Neural cell (in vitro differentiated cells): Measurements from ENCODE around the gene C1orf210. TPM values are rescaled to one million over a fixed set of nuclear protein-coding genes. Genes with fewer than 3 reads are reported as not detected.

ENCODE experiments used
- H2AFZ ChIP-seq: fragments of 200-600, 300-800 bp; sonication (generic), shearing (Covaris generic); 2 replicates; pipeline ENCODE4 v1.6.0; 2014; ENCODE audit warnings: low read depth, mild to moderate bottlenecking, antibody characterized with exemption, low read length, moderate library complexity
- H3F3A ChIP-seq: fragments of 200-600 bp; shearing (Covaris generic); 2 replicates; pipeline ENCODE4 v1.6.1; 2016; ENCODE audit warnings: mild to moderate bottlenecking, moderate library complexity, mixed read lengths, antibody characterized with exemption, low read length; ENCODE audit not compliant: insufficient read depth, poor library complexity, severe bottlenecking
- H3K27ac ChIP-seq: fragments of 200-600, 300-800 bp; sonication (generic), shearing (Covaris generic); 2 replicates; pipeline ENCODE4 v1.5.1; 2014; ENCODE audit warnings: mild to moderate bottlenecking, low read length, moderate library complexity
- H3K27me3 ChIP-seq: fragments of 300-800, 200-600 bp; sonication (generic), shearing (Covaris generic); 2 replicates; pipeline ENCODE4 v1.6.0; 2014; ENCODE audit warnings: mild to moderate bottlenecking, low read depth, low read length, moderate library complexity; ENCODE audit not compliant: insufficient read depth
- H3K36me3 ChIP-seq: fragments of 300-800, 200-600 bp; sonication (generic), shearing (Covaris generic); 2 replicates; pipeline ENCODE4 v1.5.1; 2014; ENCODE audit warnings: mild to moderate bottlenecking, antibody characterized with exemption, low read length, moderate library complexity; ENCODE audit not compliant: insufficient read depth
- H3K4me2 ChIP-seq: fragments of 300-800, 200-600 bp; sonication (generic), shearing (Covaris generic); 2 replicates; pipeline ENCODE4 v1.6.0; 2014; ENCODE audit warnings: mild to moderate bottlenecking, low read length
- H3K4me3 ChIP-seq: fragments of 300-800, 200-600 bp; sonication (generic), shearing (Covaris generic); 2 replicates; pipeline ENCODE4 v1.5.1; 2014; ENCODE audit warnings: mild to moderate bottlenecking, low read length, moderate library complexity
- H3K79me2 ChIP-seq: fragments of 200-600 bp; shearing (Covaris generic); replicated peaks from 2 replicates; pipeline ENCODE4 v1.6.0; 2014; ENCODE audit warnings: mild to moderate bottlenecking, low read length, moderate library complexity; ENCODE audit not compliant: insufficient read depth
- H3K9ac ChIP-seq: fragments of 300-800, 200-600 bp; sonication (generic), shearing (Covaris generic); 2 replicates; pipeline ENCODE4 v1.6.1; 2016; ENCODE audit warnings: mild to moderate bottlenecking, low read length, mixed read lengths
- H3K9me2 ChIP-seq: fragments of 200-600 bp; shearing (Covaris generic); 2 replicates; pipeline ENCODE4 v1.6.1; 2016; ENCODE audit warnings: mild to moderate bottlenecking, low read length, mixed read lengths; ENCODE audit not compliant: insufficient read depth
- H3K9me3 ChIP-seq: fragments of 200-600, 300-800 bp; sonication (generic), shearing (Covaris generic); 2 replicates; pipeline ENCODE4 v1.6.1; 2016; ENCODE audit warnings: mild to moderate bottlenecking, mixed run types, low read length, moderate library complexity, mixed read lengths
- H4K20me1 ChIP-seq: fragments of 200-600 bp; shearing (Covaris generic); 2 replicates; pipeline ENCODE4 v1.6.1; 2016; ENCODE audit warnings: mild to moderate bottlenecking, mixed run types; ENCODE audit not compliant: insufficient read depth
- EP300 ChIP-seq: fragments of 450-650 bp; conservative IDR thresholded peaks from 2 replicates; pipeline ENCODE4 v1.6.1; 2014; ENCODE audit warnings: antibody characterized with exemption, mild to moderate bottlenecking, moderate library complexity; ENCODE audit not compliant: poor library complexity, severe bottlenecking
- EZH2 ChIP-seq: fragments of 200-600, 300-800 bp; shearing (Covaris generic), sonication (generic); IDR thresholded peaks from 2 replicates; pipeline ENCODE4 v1.6.1; 2014; ENCODE audit warnings: antibody characterized with exemption, low read length, borderline replicate concordance, mild to moderate bottlenecking; ENCODE audit not compliant: insufficient read depth, poor library complexity, severe bottlenecking
- MXI1 ChIP-seq: fragments of 450-650 bp; conservative IDR thresholded peaks from 2 replicates; pipeline ENCODE4 v1.6.1; 2014; ENCODE audit warnings: antibody characterized with exemption, mild to moderate bottlenecking; ENCODE audit not compliant: poor library complexity, severe bottlenecking
- POLR2AphosphoS5 ChIP-seq: IDR thresholded peaks from 2 replicates; pipeline ENCODE4 v1.6.1; 2012
- RAD21 ChIP-seq: fragments of 450-650 bp; conservative IDR thresholded peaks from 2 replicates; pipeline ENCODE4 v1.6.1; 2014; ENCODE audit warnings: antibody characterized with exemption, mild to moderate bottlenecking, moderate library complexity
- SMC3 ChIP-seq: fragments of 450-650 bp; conservative IDR thresholded peaks from 2 replicates; pipeline ENCODE4 v1.6.1; 2014; ENCODE audit warnings: antibody characterized with exemption, mild to moderate bottlenecking, moderate library complexity; ENCODE audit not compliant: poor library complexity
- TAF1 ChIP-seq: IDR thresholded peaks from 2 replicates; pipeline ENCODE4 v1.6.1; 2012; ENCODE audit warnings: low read depth
- polyA plus RNA-seq: library from polyadenylated mRNA; depleted of rRNA; stranded (reverse); fragments of >200 nt; gene quantifications from 2 replicates; pipeline ENCODE4 v1.2.3, GENCODE V29; 2014
- TF ChIP-seq, protein P1 (sequence below): IDR thresholded peaks from 2 replicates; pipeline ENCODE4 v1.6.1; 2012; ENCODE audit warnings: borderline replicate concordance
- TF ChIP-seq, protein P2 (sequence below): fragments of 450-650 bp; IDR thresholded peaks from 2 replicates; pipeline ENCODE4 v1.5.1; 2014; ENCODE audit warnings: antibody characterized with exemption, mild to moderate bottlenecking, moderate library complexity; ENCODE audit not compliant: poor library complexity, severe bottlenecking

C1orf210 gene
- polyA plus RNA-seq, 1 donor from 2014 or later, result not detected

DNA sequence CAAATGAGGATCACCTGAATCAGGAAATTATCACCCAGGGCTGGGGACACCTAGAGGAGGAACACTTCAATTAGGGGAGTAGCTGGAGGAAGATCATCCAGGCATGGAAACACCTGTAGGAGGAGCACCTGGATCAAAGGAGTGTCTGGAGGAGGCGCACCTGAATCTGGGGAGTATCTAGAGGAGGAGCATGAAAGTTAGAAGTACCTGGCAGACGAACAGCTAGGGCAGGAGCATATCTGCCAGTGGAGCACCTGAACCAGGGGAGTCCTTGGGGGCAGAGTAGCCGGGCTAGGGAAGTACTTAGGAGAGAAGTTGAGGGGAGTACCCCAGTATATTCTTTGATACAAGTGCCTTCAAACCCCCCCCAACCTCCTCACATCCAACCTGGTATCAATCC is 1.3 kb downstream of the C1orf210 start:
- H4K20me1 ChIP-seq, result no peaks in the 10 kb centered on the region
- no peaks in the 10 kb centered on the region for H3K9me3 ChIP-seq
- no peaks in the 10 kb centered on the region for H3K9me2 ChIP-seq
- H3K79me2 ChIP-seq, result no peaks in the 10 kb centered on the region
- no peak overlapping the region for H3K4me3 ChIP-seq
- H3K9ac ChIP-seq, result no peak overlapping the region
- no peak overlapping the region for H3K4me2 ChIP-seq
- no peaks in the 10 kb centered on the region for H3K36me3 ChIP-seq
- H3K27me3 ChIP-seq, result no peaks in the 10 kb centered on the region
- no peaks in the 10 kb centered on the region for H3F3A ChIP-seq
- no peak overlapping the region for H2AFZ ChIP-seq
- H3K27ac ChIP-seq, result no peak overlapping the region
- no peak for TF ChIP-seq EZH2
- no peak for TF ChIP-seq SMC3
- TF ChIP-seq EP300, result no peak
- TF ChIP-seq TAF1, result no peak
- no peak for TF ChIP-seq POLR2AphosphoS5
- TF ChIP-seq, protein P1, sequence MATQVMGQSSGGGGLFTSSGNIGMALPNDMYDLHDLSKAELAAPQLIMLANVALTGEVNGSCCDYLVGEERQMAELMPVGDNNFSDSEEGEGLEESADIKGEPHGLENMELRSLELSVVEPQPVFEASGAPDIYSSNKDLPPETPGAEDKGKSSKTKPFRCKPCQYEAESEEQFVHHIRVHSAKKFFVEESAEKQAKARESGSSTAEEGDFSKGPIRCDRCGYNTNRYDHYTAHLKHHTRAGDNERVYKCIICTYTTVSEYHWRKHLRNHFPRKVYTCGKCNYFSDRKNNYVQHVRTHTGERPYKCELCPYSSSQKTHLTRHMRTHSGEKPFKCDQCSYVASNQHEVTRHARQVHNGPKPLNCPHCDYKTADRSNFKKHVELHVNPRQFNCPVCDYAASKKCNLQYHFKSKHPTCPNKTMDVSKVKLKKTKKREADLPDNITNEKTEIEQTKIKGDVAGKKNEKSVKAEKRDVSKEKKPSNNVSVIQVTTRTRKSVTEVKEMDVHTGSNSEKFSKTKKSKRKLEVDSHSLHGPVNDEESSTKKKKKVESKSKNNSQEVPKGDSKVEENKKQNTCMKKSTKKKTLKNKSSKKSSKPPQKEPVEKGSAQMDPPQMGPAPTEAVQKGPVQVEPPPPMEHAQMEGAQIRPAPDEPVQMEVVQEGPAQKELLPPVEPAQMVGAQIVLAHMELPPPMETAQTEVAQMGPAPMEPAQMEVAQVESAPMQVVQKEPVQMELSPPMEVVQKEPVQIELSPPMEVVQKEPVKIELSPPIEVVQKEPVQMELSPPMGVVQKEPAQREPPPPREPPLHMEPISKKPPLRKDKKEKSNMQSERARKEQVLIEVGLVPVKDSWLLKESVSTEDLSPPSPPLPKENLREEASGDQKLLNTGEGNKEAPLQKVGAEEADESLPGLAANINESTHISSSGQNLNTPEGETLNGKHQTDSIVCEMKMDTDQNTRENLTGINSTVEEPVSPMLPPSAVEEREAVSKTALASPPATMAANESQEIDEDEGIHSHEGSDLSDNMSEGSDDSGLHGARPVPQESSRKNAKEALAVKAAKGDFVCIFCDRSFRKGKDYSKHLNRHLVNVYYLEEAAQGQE, result no peak
- no peak for TF ChIP-seq RAD21
- TF ChIP-seq, protein P2, sequence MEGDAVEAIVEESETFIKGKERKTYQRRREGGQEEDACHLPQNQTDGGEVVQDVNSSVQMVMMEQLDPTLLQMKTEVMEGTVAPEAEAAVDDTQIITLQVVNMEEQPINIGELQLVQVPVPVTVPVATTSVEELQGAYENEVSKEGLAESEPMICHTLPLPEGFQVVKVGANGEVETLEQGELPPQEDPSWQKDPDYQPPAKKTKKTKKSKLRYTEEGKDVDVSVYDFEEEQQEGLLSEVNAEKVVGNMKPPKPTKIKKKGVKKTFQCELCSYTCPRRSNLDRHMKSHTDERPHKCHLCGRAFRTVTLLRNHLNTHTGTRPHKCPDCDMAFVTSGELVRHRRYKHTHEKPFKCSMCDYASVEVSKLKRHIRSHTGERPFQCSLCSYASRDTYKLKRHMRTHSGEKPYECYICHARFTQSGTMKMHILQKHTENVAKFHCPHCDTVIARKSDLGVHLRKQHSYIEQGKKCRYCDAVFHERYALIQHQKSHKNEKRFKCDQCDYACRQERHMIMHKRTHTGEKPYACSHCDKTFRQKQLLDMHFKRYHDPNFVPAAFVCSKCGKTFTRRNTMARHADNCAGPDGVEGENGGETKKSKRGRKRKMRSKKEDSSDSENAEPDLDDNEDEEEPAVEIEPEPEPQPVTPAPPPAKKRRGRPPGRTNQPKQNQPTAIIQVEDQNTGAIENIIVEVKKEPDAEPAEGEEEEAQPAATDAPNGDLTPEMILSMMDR, result no peak
- TF ChIP-seq MXI1, result no peak

DNA sequence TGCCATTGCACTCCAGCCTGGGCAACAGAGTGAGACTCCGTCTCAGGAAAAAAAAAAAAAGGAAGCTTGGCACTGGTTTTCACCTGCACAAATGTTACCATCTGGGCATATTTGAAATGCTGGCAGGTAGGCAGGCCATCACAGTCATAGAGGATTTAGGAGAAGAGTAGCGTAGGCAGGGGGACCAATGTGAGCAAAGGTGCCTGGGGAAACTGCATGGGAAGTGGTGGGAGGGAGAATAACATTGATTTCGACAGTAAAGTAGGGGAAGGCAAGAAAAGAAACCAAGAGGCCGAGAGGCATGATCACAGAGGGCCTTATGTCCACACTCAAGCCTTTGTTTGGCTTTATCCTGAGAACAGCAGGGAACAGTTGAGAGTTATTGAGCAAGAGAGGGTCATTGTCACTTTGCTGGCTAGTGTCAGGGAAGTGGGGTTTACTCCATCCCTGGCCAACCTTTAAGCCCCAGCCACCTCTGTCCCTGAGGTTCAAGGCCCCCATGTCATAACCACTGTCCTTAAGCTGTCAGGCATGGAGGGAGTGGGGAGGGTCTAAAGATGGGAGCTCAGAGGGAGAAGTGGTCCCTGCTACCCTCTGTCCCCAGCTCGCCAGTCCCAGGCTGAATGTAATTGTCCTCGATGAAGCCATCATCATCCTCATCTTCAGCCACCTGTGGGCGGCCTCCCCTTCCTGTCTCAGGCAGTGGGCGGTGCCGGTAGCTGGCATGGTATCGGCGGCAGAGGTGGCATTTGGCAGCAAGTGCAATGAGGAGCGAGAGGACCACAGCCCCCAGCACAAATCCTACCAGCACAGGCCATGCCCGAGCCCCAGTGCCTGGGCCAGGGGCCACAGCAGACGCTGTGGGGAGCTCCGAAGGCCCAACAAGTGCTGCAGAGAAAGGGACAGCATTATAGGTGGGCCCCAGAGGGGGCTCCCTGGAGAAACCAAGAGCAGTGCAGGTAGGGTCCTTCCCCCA is 2.9 kb downstream of the C1orf210 start:
- TF ChIP-seq MXI1 (no peak), POLR2AphosphoS5 (no peak), RAD21 (no peak)
- TF ChIP-seq, protein P1, result no peak
- no peak overlapping the region for H3K4me2 ChIP-seq
- no peaks in the 10 kb centered on the region for H3K79me2 ChIP-seq
- no peaks in the 10 kb centered on the region for H3K9me2 ChIP-seq
- no peak overlapping the region for H2AFZ ChIP-seq
- no peaks in the 10 kb centered on the region for H3K27me3 ChIP-seq
- no peaks in the 10 kb centered on the region for H4K20me1 ChIP-seq
- H3K36me3 ChIP-seq, result no peaks in the 10 kb centered on the region
- no peaks in the 10 kb centered on the region for H3K9me3 ChIP-seq
- no peak overlapping the region for H3K9ac ChIP-seq
- H3K4me3 ChIP-seq, result no peak overlapping the region
- no peak overlapping the region for H3K27ac ChIP-seq
- no peaks in the 10 kb centered on the region for H3F3A ChIP-seq
